ENCODE measurements around the gene ETS1. TPM values are rescaled to one million over a fixed set of nuclear protein-coding genes. Genes with fewer than 3 reads are reported as not detected.

ETS1 gene
- total RNA-seq, 1 donor from 2014 or later, result 0.54 TPM

- Mint-ChIP-seq H3K9me3 (no peaks in the 10 kb centered on the region), H3K27ac (no peak overlapping the region), H3K36me3 (no peaks in the 10 kb centered on the region), H3K4me1 (peaks cover 31% of the 10 kb centered on the region), H3K27me3 (ENCODE audit: insufficient read depth, low read depth) (peaks cover 9% of the 10 kb centered on the region), H3K4me3 (no peak overlapping the region)
- H3K4me3 ChIP-seq, result no peak overlapping the region
- H3K79me2 ChIP-seq (ENCODE audit: low read depth), result no peaks in the 10 kb centered on the region
- H3K36me3 ChIP-seq, result no peaks in the 10 kb centered on the region
- H3K4me2 ChIP-seq, result no peak overlapping the region
- DNase-seq (ENCODE audit: low spot score), result no peak
- no peak overlapping the region for H2AFZ ChIP-seq (replicated peaks)
- H3K27me3 ChIP-seq, result peaks cover 5% of the 10 kb centered on the region
- TF ChIP-seq, protein P1, sequence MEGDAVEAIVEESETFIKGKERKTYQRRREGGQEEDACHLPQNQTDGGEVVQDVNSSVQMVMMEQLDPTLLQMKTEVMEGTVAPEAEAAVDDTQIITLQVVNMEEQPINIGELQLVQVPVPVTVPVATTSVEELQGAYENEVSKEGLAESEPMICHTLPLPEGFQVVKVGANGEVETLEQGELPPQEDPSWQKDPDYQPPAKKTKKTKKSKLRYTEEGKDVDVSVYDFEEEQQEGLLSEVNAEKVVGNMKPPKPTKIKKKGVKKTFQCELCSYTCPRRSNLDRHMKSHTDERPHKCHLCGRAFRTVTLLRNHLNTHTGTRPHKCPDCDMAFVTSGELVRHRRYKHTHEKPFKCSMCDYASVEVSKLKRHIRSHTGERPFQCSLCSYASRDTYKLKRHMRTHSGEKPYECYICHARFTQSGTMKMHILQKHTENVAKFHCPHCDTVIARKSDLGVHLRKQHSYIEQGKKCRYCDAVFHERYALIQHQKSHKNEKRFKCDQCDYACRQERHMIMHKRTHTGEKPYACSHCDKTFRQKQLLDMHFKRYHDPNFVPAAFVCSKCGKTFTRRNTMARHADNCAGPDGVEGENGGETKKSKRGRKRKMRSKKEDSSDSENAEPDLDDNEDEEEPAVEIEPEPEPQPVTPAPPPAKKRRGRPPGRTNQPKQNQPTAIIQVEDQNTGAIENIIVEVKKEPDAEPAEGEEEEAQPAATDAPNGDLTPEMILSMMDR (IDR thresholded peaks at IDR 0.05), result no peak
- TF ChIP-seq EZH2phosphoT487 (IDR thresholded peaks at IDR 0.05) (no peak), EZH2 (IDR thresholded peaks at IDR 0.05) (no peak)
- no peaks in the 10 kb centered on the region for H3F3A ChIP-seq (ENCODE audit: low read depth)
- no peak overlapping the region for H3K27ac ChIP-seq
- no peaks in the 10 kb centered on the region for H3K9me3 ChIP-seq (ENCODE audit: low read depth)
- no peak overlapping the region for H3K9ac ChIP-seq
- H4K20me1 ChIP-seq (ENCODE audit: low read depth), result no peaks in the 10 kb centered on the region
- H3K4me1 ChIP-seq, result peaks cover 3% of the 10 kb centered on the region
These were observed 41.3 kb upstream of the ETS1 start for GRCh38 chr11:128628686-128629085.

- Mint-ChIP-seq H3K4me3 (no peak overlapping the region), H3K27me3 (ENCODE audit: insufficient read depth, low read depth) (peaks cover 9% of the 10 kb centered on the region), H3K9me3 (no peaks in the 10 kb centered on the region), H3K4me1 (peaks cover 31% of the 10 kb centered on the region), H3K36me3 (no peaks in the 10 kb centered on the region), H3K27ac (no peak overlapping the region)
- H3F3A ChIP-seq (ENCODE audit: low read depth), result no peaks in the 10 kb centered on the region
- H3K36me3 ChIP-seq, result no peaks in the 10 kb centered on the region
- H3K9me3 ChIP-seq (ENCODE audit: low read depth), result no peaks in the 10 kb centered on the region
- no peak overlapping the region for H3K27ac ChIP-seq
- no peak overlapping the region for H3K4me2 ChIP-seq
- TF ChIP-seq EZH2 (IDR thresholded peaks at IDR 0.05) (no peak), EZH2phosphoT487 (IDR thresholded peaks at IDR 0.05) (no peak)
- TF ChIP-seq, protein P1 (IDR thresholded peaks at IDR 0.05), result no peak
- H2AFZ ChIP-seq (replicated peaks), result no peak overlapping the region
- no peaks in the 10 kb centered on the region for H4K20me1 ChIP-seq (ENCODE audit: low read depth)
- peaks cover 5% of the 10 kb centered on the region for H3K27me3 ChIP-seq
- H3K4me3 ChIP-seq, result no peak overlapping the region
- H3K4me1 ChIP-seq, result peaks cover 3% of the 10 kb centered on the region
- no peak for DNase-seq (ENCODE audit: low spot score)
- H3K9ac ChIP-seq, result no peak overlapping the region
- H3K79me2 ChIP-seq (ENCODE audit: low read depth), result no peaks in the 10 kb centered on the region
These were observed 40.9 kb upstream of the ETS1 start for GRCh38 chr11:128628325-128628673.

DNA sequence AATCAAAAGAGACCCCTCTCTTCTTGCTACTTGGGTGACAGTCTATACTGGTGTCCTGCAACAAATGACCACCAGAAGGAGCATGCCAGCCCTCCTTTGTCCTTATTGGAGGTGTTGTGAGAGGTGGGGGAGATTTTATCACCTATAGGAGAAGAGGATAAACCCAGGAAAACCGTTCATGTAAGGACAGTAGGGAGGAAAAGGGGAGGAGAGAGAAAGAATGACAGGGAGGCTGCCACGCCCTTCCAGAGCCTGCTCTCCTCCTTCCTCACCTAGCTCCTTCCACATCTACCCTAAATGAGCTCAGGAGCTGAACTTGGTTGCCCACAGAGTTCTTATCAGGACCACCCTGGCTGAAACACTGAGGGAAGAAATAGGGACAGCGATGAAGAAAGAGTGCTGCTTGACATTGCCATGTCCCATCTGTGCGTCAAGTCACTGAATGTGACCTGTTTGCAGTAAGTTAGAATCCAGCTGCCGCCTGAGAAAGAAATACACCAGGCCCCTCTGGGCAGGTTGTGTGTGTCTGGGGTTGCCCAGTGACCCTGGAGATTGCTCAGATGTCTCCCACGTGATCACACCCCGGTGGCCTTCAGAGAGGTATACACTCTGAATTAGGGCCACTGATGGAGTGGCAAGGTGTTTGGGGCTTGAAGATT, 40.4 kb upstream of the ETS1 start:
- DNase-seq (ENCODE audit: low spot score), result no peak
- H3K36me3 Mint-ChIP-seq, result no peaks in the 10 kb centered on the region

More for the DNA sequence above, 40.4 kb upstream of the ETS1 start:
- Histone ChIP-seq H3F3A (ENCODE audit: low read depth) (no peaks in the 10 kb centered on the region), H3K9me3 (ENCODE audit: low read depth) (no peaks in the 10 kb centered on the region), H4K20me1 (ENCODE audit: low read depth) (no peaks in the 10 kb centered on the region), H3K4me3 (no peak overlapping the region), H2AFZ (replicated peaks) (no peak overlapping the region), H3K4me1 (peaks cover 3% of the 10 kb centered on the region), H3K4me2 (no peak overlapping the region), H3K36me3 (no peaks in the 10 kb centered on the region), H3K79me2 (ENCODE audit: low read depth) (no peaks in the 10 kb centered on the region), H3K9ac (no peak overlapping the region), H3K27me3 (peaks cover 5% of the 10 kb centered on the region), H3K27ac (no peak overlapping the region)
- TF ChIP-seq EZH2phosphoT487 (IDR thresholded peaks at IDR 0.05), result no peak
- TF ChIP-seq, protein P1 (IDR thresholded peaks at IDR 0.05), result peak; percentile 5
- no peaks in the 10 kb centered on the region for H3K9me3 Mint-ChIP-seq
- no peak overlapping the region for H3K4me3 Mint-ChIP-seq
- no peak overlapping the region for H3K27ac Mint-ChIP-seq
- H3K27me3 Mint-ChIP-seq (ENCODE audit: insufficient read depth, low read depth), result peaks cover 9% of the 10 kb centered on the region
- H3K4me1 Mint-ChIP-seq, result peaks cover 31% of the 10 kb centered on the region
